Amniotic stem cell (primary cell): ENCODE results near the gene ESRRG.

Experiments used
- DNase-seq: peaks from one replicate; lab custom pipeline; 2025; lab: John Stamatoyannopoulos, UW

The ESRRG gene

GRCh38 chr1:216502528-216503162, 220.6 kb downstream of the ESRRG start:
- no peak for DNase-seq

- DNase-seq, result no peak
These were observed 222.8 kb downstream of the ESRRG start for GRCh38 chr1:216500273-216500967.

GRCh38 chr1:216499581-216500272, 223.5 kb downstream of the ESRRG start:
- DNase-seq, result no peak

GRCh38 chr1:216498277-216498676, 225.0 kb downstream of the ESRRG start:
- DNase-seq, result no peak

DNA sequence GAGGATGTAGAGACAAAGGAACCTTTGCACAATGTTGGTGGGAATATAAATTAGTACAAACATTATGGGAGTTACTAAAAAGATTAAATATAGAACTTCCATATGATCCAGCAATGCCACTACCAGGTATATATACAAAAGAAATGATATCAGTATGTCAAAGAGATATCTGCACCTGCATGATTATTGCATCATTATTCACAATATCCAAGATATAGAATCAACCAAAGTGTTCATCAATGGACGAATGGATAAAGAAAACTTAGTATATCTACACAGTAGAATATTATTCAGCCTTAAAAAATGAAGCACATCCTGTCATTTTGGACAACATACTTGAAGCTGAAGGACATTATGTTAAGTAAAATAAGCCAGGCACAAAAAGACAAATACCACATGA, 238.2 kb downstream of the ESRRG start:
- no peak for DNase-seq

DNA sequence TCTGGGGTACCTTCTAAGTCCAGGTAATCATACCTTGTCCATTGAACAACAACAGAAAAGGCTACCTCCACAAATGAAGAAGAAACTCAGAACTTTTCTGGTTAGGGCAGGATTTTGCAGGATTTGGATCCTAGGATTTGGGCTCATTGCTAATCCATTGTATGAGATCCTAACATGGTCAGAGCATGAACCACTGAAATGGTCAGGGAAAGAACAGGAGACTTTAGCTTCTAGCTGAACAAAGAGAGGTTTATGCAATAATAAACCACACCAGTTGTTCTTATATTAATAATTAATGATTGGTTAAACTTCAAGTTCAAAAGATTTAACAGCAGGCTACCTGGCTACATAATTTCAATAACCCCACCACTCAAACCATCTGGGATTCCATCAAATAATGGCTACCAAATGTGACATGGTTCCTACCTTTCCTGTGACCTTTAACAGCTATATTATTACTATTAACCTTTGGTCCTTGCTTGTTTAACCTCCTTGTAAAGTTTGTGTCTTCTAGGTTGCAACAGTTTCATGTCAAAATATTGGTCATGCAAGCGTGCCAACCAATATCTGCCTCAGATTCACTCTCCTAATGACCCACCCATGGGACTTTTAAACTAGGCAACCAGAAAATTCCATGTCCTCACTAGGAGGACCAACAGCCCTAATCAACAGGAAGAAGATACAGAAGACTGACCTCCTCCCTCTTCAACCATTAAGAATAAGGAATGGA, 239.4 kb downstream of the ESRRG start:
- DNase-seq, result no peak

DNA sequence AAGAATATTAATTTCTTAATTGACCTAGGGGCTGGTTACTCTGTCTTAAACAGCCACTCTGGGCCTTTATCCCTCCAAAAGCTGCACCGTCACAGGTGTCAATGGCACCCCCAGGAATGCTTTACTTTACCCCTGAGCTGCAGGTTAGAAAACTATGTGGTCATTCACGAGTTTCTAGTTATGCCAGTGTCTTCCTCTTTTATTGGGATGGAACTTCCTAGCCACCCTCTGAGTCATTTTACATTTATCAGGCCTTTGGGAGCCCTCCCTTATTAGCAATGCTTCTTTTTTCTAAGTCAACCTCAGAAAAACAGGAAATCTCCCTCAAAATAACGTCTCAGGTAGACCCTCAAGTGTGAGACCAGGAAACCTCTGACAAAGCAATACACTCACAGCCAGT, 240.6 kb downstream of the ESRRG start:
- no peak for DNase-seq

DNA sequence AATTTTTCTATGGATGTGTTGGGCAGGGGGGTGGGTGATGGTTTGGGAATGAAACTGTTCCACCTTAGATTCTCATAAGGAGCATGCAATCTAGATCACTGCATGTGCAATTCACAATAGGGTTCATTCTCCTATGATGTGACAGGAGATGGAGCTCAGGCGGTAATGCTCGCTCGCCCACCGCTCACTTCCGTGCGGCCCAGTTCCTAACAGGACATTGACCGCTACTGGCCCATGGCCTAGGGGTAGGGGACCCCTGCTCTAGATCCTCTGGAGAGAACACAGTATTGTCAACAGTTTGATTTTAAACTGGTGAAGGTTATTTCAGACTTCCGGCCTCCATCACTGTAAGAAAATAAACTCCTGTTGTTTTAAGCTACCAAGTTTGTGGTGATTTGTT, 245.0 kb downstream of the ESRRG start:
- no peak for DNase-seq

DNA sequence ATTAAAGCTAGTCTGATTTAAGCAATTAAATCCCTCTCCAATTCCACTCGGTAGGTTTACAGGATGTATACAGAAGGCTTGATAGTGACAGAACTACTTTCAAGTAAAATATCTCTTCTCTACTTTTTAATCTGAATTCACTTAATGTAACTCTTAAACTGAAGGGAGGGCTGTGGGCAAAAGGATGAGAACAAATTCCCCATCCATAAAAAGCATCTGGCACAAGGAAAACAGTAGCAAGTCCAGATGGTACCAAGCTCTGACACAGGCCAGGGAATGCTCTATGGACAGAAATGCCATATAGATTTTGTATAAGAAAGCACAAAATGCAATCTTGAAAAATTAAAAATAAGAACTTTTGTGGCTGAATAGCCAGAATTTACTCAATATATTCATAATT, 246.9 kb downstream of the ESRRG start:
- no peak for DNase-seq

GRCh38 chr1:216475659-216476276, 247.5 kb downstream of the ESRRG start:
- DNase-seq, result no peak

GRCh38 chr1:216466162-216466801, 256.9 kb downstream of the ESRRG start:
- no peak for DNase-seq

DNA sequence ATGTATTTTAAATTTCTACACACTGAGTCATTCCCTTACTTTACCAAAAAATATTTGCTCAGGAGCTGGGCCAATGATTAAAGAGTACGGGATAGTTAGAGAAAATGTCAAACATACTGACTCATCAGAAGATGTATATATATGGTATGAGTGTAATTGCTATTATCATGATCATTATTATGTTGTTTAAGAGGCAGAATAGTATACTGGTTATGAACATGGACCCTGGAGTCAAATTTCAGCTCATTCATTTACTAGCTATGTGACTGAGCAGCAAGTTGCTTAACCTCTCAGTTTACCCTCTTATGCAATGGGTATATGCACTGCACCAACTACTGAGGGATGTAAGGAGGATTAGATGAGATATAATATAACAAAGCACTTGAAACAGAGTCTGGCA, 258.7 kb downstream of the ESRRG start:
- peak; percentile 82 for DNase-seq

DNA sequence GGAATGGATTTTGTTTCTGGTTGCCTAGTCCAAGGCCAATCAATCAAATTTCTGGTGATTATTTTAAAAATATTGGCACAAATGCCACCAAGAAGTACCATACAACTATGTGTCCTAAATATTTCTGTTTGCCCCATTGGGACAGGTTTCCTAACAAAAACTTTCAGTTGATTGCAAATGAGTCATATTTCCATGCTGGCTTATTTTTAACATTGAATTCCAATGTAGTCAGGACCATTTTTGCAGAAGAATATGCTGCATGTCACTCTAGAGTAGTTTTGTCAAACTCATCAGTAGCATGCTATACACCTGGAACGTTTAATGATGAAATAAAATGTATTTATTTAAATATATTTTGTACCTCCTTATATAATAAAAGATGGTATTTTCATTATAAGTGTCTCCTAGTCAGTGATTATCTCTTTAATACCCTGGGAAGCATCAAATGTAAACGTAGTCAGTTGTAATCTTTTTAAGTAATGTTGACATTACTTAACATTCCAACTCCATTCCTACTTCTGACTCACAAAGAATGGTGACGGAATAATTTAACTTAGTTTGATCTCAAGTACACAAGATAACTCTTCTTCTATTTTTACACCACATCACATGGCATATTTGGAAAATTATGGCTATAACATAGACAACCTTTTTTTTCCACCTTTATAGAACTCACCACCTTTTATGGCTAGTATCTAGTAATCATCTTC, 261.0 kb downstream of the ESRRG start:
- peak; percentile 5 for DNase-seq

DNA sequence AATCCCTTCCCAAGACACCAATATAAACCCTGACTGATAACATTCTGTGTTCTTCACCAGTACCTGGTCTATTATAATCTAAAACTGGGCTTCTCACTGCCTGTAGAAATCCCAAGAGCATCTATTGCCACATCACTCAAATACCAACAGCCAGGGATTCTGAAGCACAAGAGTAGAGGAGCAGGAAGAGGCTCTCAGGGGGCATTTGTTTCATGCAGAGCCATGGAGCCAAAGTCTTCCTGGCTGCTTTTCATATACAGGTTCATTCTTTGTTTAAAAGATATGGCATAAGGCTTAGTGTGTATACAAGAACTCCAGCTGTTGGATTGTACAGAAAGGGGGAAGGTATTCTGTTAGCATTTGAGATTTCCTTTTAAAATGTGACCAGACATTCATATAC, 261.8 kb downstream of the ESRRG start:
- DNase-seq, result no peak

DNA sequence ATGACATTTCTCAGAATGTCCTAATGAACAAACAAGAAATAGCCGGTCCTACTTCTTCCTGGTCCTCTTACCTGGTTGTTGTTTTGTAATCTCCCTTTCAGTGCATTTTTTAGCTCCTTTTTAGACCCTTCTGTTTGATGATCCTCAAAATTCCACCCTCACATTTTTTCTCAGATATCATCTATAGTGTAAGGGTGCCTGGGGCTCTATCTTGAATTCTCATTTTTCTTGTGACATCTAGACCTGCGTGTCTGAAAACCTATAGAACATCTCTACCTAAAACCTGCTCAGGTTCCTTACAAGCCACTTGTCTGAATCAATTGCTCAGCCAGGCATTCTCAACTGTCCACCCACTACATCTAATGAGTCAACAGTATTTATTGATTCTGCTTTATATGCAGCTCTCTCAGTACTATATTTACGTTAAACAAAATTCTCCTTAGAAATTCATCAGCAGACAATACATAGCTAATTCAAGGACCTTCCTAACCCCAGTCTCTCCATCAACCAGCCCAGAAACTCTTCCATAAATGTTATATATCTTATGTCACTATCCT, 263.5 kb downstream of the ESRRG start:
- DNase-seq, result no peak

- no peak for DNase-seq
These were observed 264.4 kb downstream of the ESRRG start for GRCh38 chr1:216458812-216459211.

DNA sequence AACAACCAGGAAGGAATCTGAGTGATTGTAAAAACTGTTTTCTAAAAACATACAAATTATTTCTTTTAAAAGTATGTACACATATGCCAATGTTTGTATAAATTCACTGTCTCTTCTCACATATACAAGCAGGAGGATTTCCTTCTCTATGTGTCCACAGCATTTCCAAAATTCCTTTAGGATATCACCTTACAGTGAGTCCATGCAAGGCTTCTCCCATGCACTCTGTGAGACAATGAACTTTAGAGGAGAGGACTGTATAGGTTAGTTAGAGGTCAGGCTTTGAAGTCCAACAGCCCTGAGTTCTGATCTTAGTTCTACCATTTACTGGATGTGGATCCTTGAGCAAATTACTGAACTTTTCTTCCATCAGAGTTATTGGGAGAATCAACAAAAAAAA, 265.9 kb downstream of the ESRRG start:
- DNase-seq, result no peak

DNA sequence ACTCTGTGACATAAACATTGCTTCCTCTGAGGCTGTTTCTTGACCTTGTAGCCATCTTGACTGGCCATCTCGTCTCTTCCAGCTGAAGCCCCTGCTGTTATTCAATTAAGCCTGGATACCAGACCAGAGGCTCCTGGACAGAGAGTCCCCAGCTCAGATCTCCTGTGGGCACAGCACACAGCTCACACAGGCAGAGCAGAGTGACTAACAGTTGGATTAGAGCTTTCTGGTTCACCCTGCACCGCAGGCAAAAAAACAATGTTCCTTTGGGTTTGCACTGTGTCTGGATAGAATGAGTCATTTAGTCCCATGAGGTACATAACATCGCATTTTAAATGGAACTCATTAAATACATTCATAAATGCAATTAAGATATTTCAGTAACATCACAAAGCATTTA, 266.5 kb downstream of the ESRRG start:
- peak; percentile 52 for DNase-seq

- DNase-seq, result no peak
These were observed 269.5 kb downstream of the ESRRG start for GRCh38 chr1:216453777-216454176.
